Prostate gland (tissue), 2 donors: Measurements from ENCODE around the gene FAM168A. TPM values are rescaled to one million over a fixed set of nuclear protein-coding genes. Genes with fewer than 3 reads are reported as not detected.

Experiments used
- DNase-seq: peaks from one replicate; pipeline ENCODE4 v3.0.0-alpha.2; 2019; ENCODE audit warnings: low spot score
- H3K27ac ChIP-seq, 2 donors: fragments of 200-600 bp; sonication (generic); 2 replicates each; pipeline ENCODE4 v1.5.1; 2017 to 2019
- H3K27me3 ChIP-seq: fragments of 200-600 bp; sonication (generic); replicated peaks from 2 replicates; pipeline ENCODE4 v1.5.1; 2019; ENCODE audit not compliant: insufficient read depth
- H3K36me3 ChIP-seq, 2 donors: fragments of 200-600 bp; sonication (generic); 1 replicate in 1 of 2; 2 replicates in 1 of 2; pipeline versions ENCODE4 v1.5.1 to v1.8.1; 2017 to 2019
- H3K4me1 ChIP-seq: fragments of 200-600 bp; sonication (generic); replicated peaks from 2 replicates; pipeline ENCODE4 v1.5.1; 2019
- H3K4me3 ChIP-seq, 2 donors: fragments of 200-600 bp; sonication (generic); 2 replicates each; pipeline ENCODE4 v1.5.1; 2017 to 2019
- H3K9me3 ChIP-seq: fragments of 200-600 bp; sonication (generic); 2 replicates; pipeline ENCODE4 v1.5.1; 2017
- POLR2A ChIP-seq: fragments of 450-650 bp; IDR thresholded peaks from one replicate; pipeline ENCODE4 v1.6.1; 2016; ENCODE audit warnings: antibody characterized with exemption, mild to moderate bottlenecking
- POLR2AphosphoS5 ChIP-seq: sonication (generic); formaldehyde crosslinking; IDR thresholded peaks from one replicate; pipeline ENCODE4 v1.6.1; 2017; ENCODE audit warnings: antibody characterized with exemption
- WGBS: methylation state at CpG from one replicate; pipeline ENCODE4 v1.1.5; 2018; 5-methylcytosine and 5-hydroxymethylcytosine counted together
- intact Hi-C: fragments of 100-400 bp; cut with DNase I; formaldehyde crosslinking; loops from one replicate; pipeline ENCODE4 v1.14.2; 2022
- total RNA-seq, 2 donors: library from RNA; depleted of rRNA; stranded (reverse); fragments of >200 nt; gene quantifications; one replicate each; pipeline ENCODE4 v1.1.0, GENCODE V29; 2016
- TF ChIP-seq, protein P1 (sequence below), 4 experiments: fragments of 200-600 bp in 2 of 4; fragments of 450-650 bp in 2 of 4; sonication (generic) in 2 of 4; IDR thresholded peaks; 1 replicate in 3 of 4; 2 replicates in 1 of 4; pipeline ENCODE4 v1.5.1; 2016 to 2019; ENCODE audit warnings: antibody characterized with exemption in 4 of 4, mild to moderate bottlenecking in 2 of 4, moderate library complexity in 2 of 4

Gene FAM168A
- total RNA-seq, 2 donors from 2014 or later = 27.3 to 38.3 TPM

DNA sequence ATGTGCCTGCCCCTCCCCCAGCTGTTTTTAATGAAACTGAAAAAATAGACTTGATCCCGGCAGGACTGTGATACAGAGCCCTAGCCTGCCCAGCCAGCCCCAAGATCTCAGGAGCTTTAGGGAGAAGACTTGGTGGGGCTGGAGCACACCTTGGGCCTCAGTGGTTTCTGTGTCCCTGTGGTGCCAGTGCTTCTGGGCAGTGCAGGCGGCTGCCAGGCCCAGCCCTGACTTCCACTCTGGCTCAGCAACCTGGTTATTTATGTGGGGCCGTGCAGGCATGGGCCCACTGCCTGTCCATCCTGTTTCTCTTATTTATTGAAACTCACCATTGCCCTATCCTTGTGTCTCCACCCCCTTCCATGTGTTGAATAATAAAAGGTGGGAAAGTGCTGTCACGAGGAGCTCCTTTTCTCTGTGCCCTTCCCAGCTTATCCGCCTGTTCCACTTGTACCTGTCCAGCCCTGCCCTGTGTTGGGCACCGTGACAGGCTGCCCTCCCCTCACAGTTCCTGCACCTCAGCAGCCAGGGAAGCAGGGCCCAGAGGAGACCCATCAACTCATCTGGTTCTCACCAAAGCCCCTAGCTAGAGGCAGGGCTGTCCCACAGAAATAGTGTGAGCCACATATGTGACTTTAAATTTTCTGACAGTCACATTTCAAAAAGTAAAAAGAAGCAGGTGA, 201.5 kb downstream of the FAM168A start:
- no peaks in the 10 kb centered on the region for H3K9me3 ChIP-seq
- no peaks in the 10 kb centered on the region for H3K36me3 ChIP-seq
- no peak overlapping the region for H3K27ac ChIP-seq
- H3K4me1 ChIP-seq = no peaks in the 10 kb centered on the region
- intact Hi-C loops = no loop called here
- no peak for DNase-seq
- 54% methylated on average over 6 of the region's 6 CpGs for WGBS
- no peak overlapping the region for H3K4me3 ChIP-seq
- no peaks in the 10 kb centered on the region for H3K27me3 ChIP-seq
- no peak for TF ChIP-seq POLR2AphosphoS5
- TF ChIP-seq, protein P1, sequence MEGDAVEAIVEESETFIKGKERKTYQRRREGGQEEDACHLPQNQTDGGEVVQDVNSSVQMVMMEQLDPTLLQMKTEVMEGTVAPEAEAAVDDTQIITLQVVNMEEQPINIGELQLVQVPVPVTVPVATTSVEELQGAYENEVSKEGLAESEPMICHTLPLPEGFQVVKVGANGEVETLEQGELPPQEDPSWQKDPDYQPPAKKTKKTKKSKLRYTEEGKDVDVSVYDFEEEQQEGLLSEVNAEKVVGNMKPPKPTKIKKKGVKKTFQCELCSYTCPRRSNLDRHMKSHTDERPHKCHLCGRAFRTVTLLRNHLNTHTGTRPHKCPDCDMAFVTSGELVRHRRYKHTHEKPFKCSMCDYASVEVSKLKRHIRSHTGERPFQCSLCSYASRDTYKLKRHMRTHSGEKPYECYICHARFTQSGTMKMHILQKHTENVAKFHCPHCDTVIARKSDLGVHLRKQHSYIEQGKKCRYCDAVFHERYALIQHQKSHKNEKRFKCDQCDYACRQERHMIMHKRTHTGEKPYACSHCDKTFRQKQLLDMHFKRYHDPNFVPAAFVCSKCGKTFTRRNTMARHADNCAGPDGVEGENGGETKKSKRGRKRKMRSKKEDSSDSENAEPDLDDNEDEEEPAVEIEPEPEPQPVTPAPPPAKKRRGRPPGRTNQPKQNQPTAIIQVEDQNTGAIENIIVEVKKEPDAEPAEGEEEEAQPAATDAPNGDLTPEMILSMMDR (IDR thresholded peaks at IDR 0.05) = no peak
- TF ChIP-seq POLR2A = no peak

DNA sequence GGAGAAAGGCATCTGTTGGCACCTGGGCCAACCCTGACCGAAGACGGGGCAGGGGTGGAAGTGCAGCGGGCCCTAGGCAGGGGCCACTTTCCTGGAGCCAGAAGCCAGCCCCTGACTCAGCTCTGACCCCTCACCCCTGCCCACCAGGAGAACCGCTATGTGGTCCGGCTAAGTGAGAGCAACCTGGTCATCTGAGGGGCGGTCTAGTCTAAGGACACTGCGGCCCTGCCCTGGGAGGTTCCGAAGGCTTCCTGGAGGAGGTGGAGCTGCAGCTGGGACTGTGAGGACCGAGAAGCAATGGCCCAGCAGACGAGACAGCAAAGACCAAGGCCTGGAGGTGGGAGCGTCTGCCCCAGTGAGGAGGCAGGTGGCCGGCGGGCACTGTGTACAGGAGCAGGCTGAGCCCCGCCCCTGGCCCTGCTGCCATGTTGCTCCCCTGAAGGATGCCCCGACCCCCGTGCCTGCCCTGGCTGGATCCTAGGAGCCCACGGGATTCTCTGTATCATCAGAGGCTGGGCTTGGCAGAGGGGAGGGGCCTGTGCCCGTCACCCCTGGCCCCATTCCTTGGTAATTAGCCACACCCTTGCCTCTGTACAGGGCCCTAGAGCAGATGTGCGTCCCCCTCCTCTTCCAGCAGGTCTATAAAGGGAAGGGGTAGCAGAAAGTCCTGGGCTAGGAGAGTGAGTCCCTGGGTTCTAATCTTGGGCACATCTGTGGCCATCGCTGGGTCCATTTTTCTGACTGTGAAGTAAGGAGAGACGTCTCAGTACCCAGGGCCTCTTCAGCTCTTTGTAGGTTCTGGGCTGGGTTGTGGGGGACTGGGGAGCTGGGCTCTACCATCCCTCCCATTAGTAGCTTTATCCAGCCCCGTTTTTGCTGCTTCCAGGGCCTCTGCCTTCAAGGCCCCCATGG, 202.4 kb downstream of the FAM168A start:
- Histone ChIP-seq H3K9me3 (no peaks in the 10 kb centered on the region), H3K27me3 (no peaks in the 10 kb centered on the region), H3K4me1 (no peaks in the 10 kb centered on the region), H3K4me3 (no peak overlapping the region), H3K27ac (no peak overlapping the region), H3K36me3 (no peaks in the 10 kb centered on the region)
- TF ChIP-seq POLR2AphosphoS5 = no peak
- TF ChIP-seq, protein P1 (IDR thresholded peaks at IDR 0.05) = no peak
- DNase-seq = no peak
- intact Hi-C loops = no loop called here
- WGBS = 84% methylated on average over 20 of the region's 22 CpGs

DNA sequence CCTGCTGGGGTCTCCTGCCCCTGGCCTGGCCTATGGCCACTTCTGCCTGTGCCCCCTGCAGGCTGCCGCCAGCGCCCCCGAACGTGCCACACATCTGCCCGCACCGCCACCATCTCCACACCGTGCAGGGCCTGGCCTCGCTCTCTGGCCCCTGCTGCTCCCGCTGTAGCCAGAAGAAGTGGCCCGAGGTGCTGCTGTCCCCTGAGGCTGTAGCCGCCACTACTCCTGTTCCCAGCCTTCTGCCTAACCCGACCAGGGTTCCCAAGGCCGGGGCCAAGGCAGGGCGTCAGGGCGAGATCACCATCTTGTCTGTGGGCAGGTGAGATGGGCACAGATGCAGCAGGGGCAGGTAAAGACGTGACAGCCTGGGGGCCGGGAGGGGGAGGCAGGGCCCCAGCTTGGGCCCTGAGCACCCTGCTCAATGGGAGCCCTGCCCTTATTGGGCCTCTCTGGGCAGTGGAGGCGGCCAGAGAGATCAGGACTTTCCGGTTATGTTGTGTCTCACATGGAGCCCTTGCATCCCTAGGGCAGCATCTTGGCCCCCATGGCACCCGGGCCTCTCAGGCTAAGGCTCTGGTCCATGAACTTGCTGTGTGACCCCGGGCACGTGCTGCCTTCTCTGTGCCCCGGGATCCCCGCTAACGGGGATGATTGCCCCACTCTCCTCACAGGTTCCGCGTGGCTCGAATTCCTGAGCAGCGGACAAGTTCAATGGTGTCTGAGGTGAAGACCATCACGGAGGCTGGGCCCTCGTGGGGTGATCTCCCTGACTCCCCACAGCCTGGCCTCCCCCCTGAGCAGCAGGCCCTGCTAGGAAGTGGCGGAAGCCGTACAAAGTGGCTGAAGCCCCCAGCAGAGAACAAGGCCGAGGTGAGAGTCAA, 203.3 kb downstream of the FAM168A start:
- WGBS = 88% methylated on average over 34 of the region's 34 CpGs
- Histone ChIP-seq H3K9me3 (no peaks in the 10 kb centered on the region), H3K36me3 (no peaks in the 10 kb centered on the region), H3K27ac (no peak overlapping the region), H3K27me3 (no peaks in the 10 kb centered on the region), H3K4me1 (no peaks in the 10 kb centered on the region), H3K4me3 (no peak overlapping the region)
- no peak for TF ChIP-seq POLR2AphosphoS5
- TF ChIP-seq, protein P1 (IDR thresholded peaks at IDR 0.05) = no peak
- no peak for TF ChIP-seq POLR2A
- intact Hi-C loops = loop anchor here (5.0 kb wide), 2 partner anchors 42 to 87 kb away; partner anchors contain the start of gene ARHGEF17
- no peak for DNase-seq

DNA sequence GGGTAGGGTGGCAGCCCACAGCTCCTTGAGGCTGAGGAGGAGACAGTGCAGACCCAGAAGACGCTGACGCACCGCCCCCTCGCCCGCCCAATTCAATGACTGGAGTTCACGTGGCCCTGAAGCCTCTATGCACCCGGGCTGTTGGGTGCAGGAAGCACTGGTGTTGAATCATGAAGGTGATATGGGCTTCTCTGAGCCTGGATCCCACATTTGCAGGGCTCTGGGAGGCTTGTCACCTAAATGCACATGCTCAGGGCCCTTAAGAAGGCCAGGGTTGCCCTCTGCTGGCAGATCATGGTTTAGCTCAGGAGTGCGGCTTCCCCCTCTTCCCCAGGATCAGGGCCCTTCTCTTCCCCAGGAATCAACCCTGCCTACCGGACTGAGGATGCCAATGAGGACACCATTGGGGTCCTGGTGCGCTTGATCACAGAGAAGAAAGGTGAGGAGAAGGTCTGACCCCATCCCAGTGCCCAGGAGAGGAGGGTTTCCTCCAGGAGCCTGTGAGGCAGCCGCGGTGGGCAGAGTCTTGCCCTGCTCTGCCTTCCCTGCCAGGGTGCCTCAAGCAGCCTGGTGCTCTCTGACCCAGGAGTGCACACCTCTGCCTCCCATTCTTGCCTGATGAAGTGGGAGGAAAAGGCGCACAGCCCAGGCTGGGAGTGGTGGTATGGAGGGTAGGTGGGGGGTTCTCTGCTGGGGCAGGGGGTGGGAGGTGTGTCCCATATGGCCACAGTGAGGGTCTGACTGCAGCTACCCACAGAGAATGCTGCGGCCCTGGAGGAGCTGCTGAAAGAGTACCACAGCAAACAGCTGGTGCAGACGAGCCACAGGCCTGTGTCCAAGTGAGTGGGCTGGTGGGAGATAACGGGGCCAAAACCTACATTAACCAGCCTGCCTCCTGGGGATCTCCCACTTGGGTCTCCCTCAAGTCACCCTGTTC, 204.2 kb downstream of the FAM168A start:
- TF ChIP-seq POLR2AphosphoS5 = peak; percentile 27
- TF ChIP-seq, protein P1 (IDR thresholded peaks at IDR 0.05) = peak; percentile 31 to 89 (median 73)
- TF ChIP-seq POLR2A = no peak
- Histone ChIP-seq H3K36me3 (no peaks in the 10 kb centered on the region), H3K27me3 (no peaks in the 10 kb centered on the region), H3K4me3 (no peak overlapping the region), H3K9me3 (no peaks in the 10 kb centered on the region), H3K27ac (no peak overlapping the region), H3K4me1 (no peaks in the 10 kb centered on the region)
- intact Hi-C loops = loop anchor here (5.0 kb wide), 2 partner anchors 41 to 86 kb away; partner anchors contain the start of gene ARHGEF17
- 75% methylated on average over 16 of the region's 16 CpGs for WGBS
- peak; percentile 65 for DNase-seq
